Measurements from ENCODE around the gene PRMT1. TPM values are rescaled to one million over a fixed set of nuclear protein-coding genes. Genes with fewer than 3 reads are reported as not detected.

Gene PRMT1
- total and polyA plus RNA-seq, 9 of the 15 experiments (the other 6 are each of a cell fraction or from before 2014, with no cell fraction given): 13.3 to 464 (median 326) TPM

- no peak for TF ChIP-seq MGA (IDR thresholded peaks at IDR 0.05)
- no peak for TF ChIP-seq LCOR (CRISPR knock-in tag; IDR thresholded peaks at IDR 0.05)
- no peak for TF ChIP-seq CBX5 (IDR thresholded peaks at IDR 0.05; ENCODE audit: borderline replicate concordance, low read depth)
- TF ChIP-seq ZBTB1 (CRISPR knock-in tag; IDR thresholded peaks at IDR 0.05; ENCODE audit: borderline replicate concordance, low read depth): no peak
- no peak for TF ChIP-seq ID3 (CRISPR knock-in tag; IDR thresholded peaks at IDR 0.05)
- peak; percentile 60 for TF ChIP-seq ID3 (tag; IDR thresholded peaks at IDR 0.05)
- TF ChIP-seq ZNF592 (IDR thresholded peaks at IDR 0.05): peak; percentile 81
- TF ChIP-seq ZNF512 (tag; IDR thresholded peaks at IDR 0.05): no peak
- TF ChIP-seq ZNF184 (CRISPR knock-in tag; IDR thresholded peaks at IDR 0.05): no peak
Measured at GRCh38 chr19:49641688-49642491, 35.2 kb upstream of the PRMT1 start, which contains the start of gene SCAF1 (continued).
